Keratinocyte (primary cell): Measurements from ENCODE around the gene DYTN. TPM values are rescaled to one million over a fixed set of nuclear protein-coding genes. Genes with fewer than 3 reads are reported as not detected.

Experiments
- DNase-seq: peaks from one replicate; pipeline ENCODE4 v3.0.0-alpha.2; 2011; ENCODE audit warnings: low read depth, missing footprints, low spot score
- FAIRE-seq: peaks from 2 replicates; lab custom pipeline; 2011; peaks lifted over from hg19 to GRCh38; lab: Jason Lieb, UNC
- H2AFZ ChIP-seq: 2 replicates; pipeline ENCODE4 v1.6.0; 2012; ENCODE audit warnings: low read length, control low read depth, inconsistent platforms; ENCODE audit not compliant: control insufficient read depth
- H3K27ac ChIP-seq: 2 replicates; pipeline ENCODE4 v1.5.1; 2011; ENCODE audit warnings: low read length; ENCODE audit not compliant: control insufficient read depth, insufficient read depth
- H3K27me3 ChIP-seq: 3 replicates; pipeline ENCODE4 v1.6.0; 2011; ENCODE audit warnings: low read length; ENCODE audit not compliant: control insufficient read depth, insufficient read depth; ENCODE audit errors: extremely low read depth
- H3K36me3 ChIP-seq, 2 experiments: 2 replicates in 1 of 2; 3 replicates in 1 of 2; pipeline ENCODE4 v1.5.1; 2011; ENCODE audit warnings: low read length in 2 of 2, mild to moderate bottlenecking in 1 of 2; ENCODE audit not compliant: control insufficient read depth in 2 of 2, insufficient read depth in 2 of 2; ENCODE audit errors: extremely low read depth in 1 of 2
- H3K4me1 ChIP-seq: 3 replicates; pipeline ENCODE4 v1.5.1; 2011; ENCODE audit warnings: low read length; ENCODE audit not compliant: control insufficient read depth, insufficient read depth; ENCODE audit errors: extremely low read depth
- H3K4me2 ChIP-seq: 3 replicates; pipeline ENCODE4 v1.6.0; 2011; ENCODE audit warnings: low read depth, low read length; ENCODE audit not compliant: control insufficient read depth, insufficient read depth; ENCODE audit errors: extremely low read depth
- H3K4me3 ChIP-seq, 3 experiments: fragments of 200-600 bp in 1 of 3; sonication (generic) in 1 of 3; 2 replicates in 2 of 3; 3 replicates in 1 of 3; pipeline ENCODE4 v1.5.1; 2011 to 2016; ENCODE audit warnings: low read length in 3 of 3, mild to moderate bottlenecking in 3 of 3, control low read depth in 2 of 3, inconsistent platforms in 1 of 3, low read depth in 1 of 3, mixed read lengths in 1 of 3, mixed run types in 1 of 3, moderate library complexity in 1 of 3; ENCODE audit not compliant: control insufficient read depth in 2 of 3, insufficient read depth in 2 of 3; ENCODE audit errors: extremely low read depth in 1 of 3
- H3K79me2 ChIP-seq: 2 replicates; pipeline ENCODE4 v1.6.0; 2012; ENCODE audit warnings: low read length; ENCODE audit not compliant: control insufficient read depth, insufficient read depth
- H3K9ac ChIP-seq: 3 replicates; pipeline ENCODE4 v1.6.0; 2011; ENCODE audit warnings: low read length; ENCODE audit not compliant: control insufficient read depth, insufficient read depth; ENCODE audit errors: extremely low read depth
- H3K9me1 ChIP-seq: 3 replicates; pipeline ENCODE4 v1.6.0; 2011; ENCODE audit warnings: low read length; ENCODE audit not compliant: control insufficient read depth, insufficient read depth; ENCODE audit errors: extremely low read depth
- H3K9me3 ChIP-seq: 2 replicates; pipeline ENCODE4 v1.5.1; 2012; ENCODE audit warnings: low read depth, low read length; ENCODE audit not compliant: control insufficient read depth
- H4K20me1 ChIP-seq: 3 replicates; pipeline ENCODE4 v1.6.0; 2011; ENCODE audit warnings: low read length; ENCODE audit not compliant: control insufficient read depth, insufficient read depth; ENCODE audit errors: extremely low read depth
- CTCF ChIP-seq, 3 experiments: IDR thresholded peaks in 1 of 3; conservative IDR thresholded peaks in 1 of 3; optimal IDR thresholded peaks in 1 of 3; 2 replicates in 2 of 3; 3 replicates in 1 of 3; pipeline versions ENCODE3 to v1.5.1; 2011; ENCODE audit warnings: low read length in 3 of 3, mild to moderate bottlenecking in 3 of 3, moderate library complexity in 2 of 3, control low read depth in 1 of 3, inconsistent platforms in 1 of 3; ENCODE audit not compliant: insufficient read depth in 2 of 3; ENCODE audit errors: extremely low read depth in 1 of 3
- EZH2 ChIP-seq: IDR thresholded peaks from one replicate; pipeline ENCODE4 v1.6.1; 2012; ENCODE audit warnings: inconsistent platforms, mild to moderate bottlenecking, low read length, moderate library complexity
- dilution Hi-C: fragments of 300-500 bp; cut with MboI; formaldehyde crosslinking; loops from one replicate; pipeline ENCODE4 v1.7.0; 2020; ENCODE audit warnings: low sequenced_read_pairs; ENCODE audit not compliant: extremely low pct_ligation_motif_present
- polyA plus RNA-seq, 5 experiments: library from polyadenylated mRNA; depleted of rRNA in 3 of 5; stranded (reverse) in 3 of 5; stranded (forward) in 1 of 5; unstranded in 1 of 5; fragments of >200 nt; gene quantifications; 1 replicate in 1 of 5; 2 replicates in 3 of 5; 3 replicates in 1 of 5; pipeline versions ENCODE4 v1.2.1 to v1.2.3, GENCODE V29; 2011 to 2012; ENCODE audit warnings: missing spikeins in 2 of 5, low read depth in 1 of 5, low replicate concordance in 1 of 5

Gene DYTN
- polyA plus RNA-seq, 1 donor (not counting 4 experiments of a cell fraction or from before 2014, with no cell fraction given), result not detected

GRCh38 chr2:206657087-206657486 lies 61.1 kb downstream of the DYTN start:
- no peaks in the 10 kb centered on the region for H4K20me1 ChIP-seq
- H3K4me1 ChIP-seq, result no peaks in the 10 kb centered on the region
- H3K4me2 ChIP-seq, result no peak overlapping the region
- FAIRE-seq (no peak), DNase-seq (no peak)
- no peaks in the 10 kb centered on the region for H3K9me1 ChIP-seq
- no peaks in the 10 kb centered on the region for H3K79me2 ChIP-seq
- H2AFZ ChIP-seq, result no peak overlapping the region
- H3K36me3 ChIP-seq, result no peaks in the 10 kb centered on the region
- H3K27me3 ChIP-seq, result no peaks in the 10 kb centered on the region
- H3K9ac ChIP-seq, result no peak overlapping the region
- dilution Hi-C loops, result no loop called here
- TF ChIP-seq CTCF (optimal IDR thresholded peaks at IDR 0.05 in 1 of 3, IDR thresholded peaks at IDR 0.05 in 1 of 3, conservative IDR thresholded peaks at IDR 0.05 in 1 of 3; ENCODE audit: extremely low read depth in 1 of 3, insufficient read depth in 2 of 3, low read length in 3 of 3), result no peak
- H3K27ac ChIP-seq, result no peak overlapping the region
- H3K4me3 ChIP-seq, result no peak overlapping the region
- no peaks in the 10 kb centered on the region for H3K9me3 ChIP-seq

GRCh38 chr2:206647985-206648384 lies 70.2 kb downstream of the DYTN start:
- DNase-seq (no peak), FAIRE-seq (no peak)
- dilution Hi-C loops, result no loop called here
- Histone ChIP-seq H2AFZ (no peak overlapping the region), H3K9me3 (no peaks in the 10 kb centered on the region), H3K4me1 (no peaks in the 10 kb centered on the region), H3K9ac (no peak overlapping the region), H3K4me3 (no peak overlapping the region), H3K79me2 (no peaks in the 10 kb centered on the region), H4K20me1 (no peaks in the 10 kb centered on the region), H3K27ac (no peak overlapping the region), H3K36me3 (no peaks in the 10 kb centered on the region), H3K9me1 (no peaks in the 10 kb centered on the region), H3K27me3 (no peaks in the 10 kb centered on the region), H3K4me2 (peak overlapping the region; percentile 10)
- TF ChIP-seq CTCF (optimal IDR thresholded peaks at IDR 0.05 in 1 of 3, IDR thresholded peaks at IDR 0.05 in 1 of 3, conservative IDR thresholded peaks at IDR 0.05 in 1 of 3; ENCODE audit: extremely low read depth in 1 of 3, insufficient read depth in 2 of 3, low read length in 3 of 3) (no peak), EZH2 (no peak)
